Measurements from ENCODE around the gene VN1R2. TPM values are rescaled to one million over a fixed set of nuclear protein-coding genes. Genes with fewer than 3 reads are reported as not detected.
"Not testable (repeated sequence)": the region's sequence is repeated elsewhere in the genome, so short reads cannot be mapped to it uniquely, and the experiment has no call there.

The VN1R2 gene, protein sequence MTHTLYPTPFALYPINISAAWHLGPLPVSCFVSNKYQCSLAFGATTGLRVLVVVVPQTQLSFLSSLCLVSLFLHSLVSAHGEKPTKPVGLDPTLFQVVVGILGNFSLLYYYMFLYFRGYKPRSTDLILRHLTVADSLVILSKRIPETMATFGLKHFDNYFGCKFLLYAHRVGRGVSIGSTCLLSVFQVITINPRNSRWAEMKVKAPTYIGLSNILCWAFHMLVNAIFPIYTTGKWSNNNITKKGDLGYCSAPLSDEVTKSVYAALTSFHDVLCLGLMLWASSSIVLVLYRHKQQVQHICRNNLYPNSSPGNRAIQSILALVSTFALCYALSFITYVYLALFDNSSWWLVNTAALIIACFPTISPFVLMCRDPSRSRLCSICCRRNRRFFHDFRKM
- not detected for total RNA-seq

DNA sequence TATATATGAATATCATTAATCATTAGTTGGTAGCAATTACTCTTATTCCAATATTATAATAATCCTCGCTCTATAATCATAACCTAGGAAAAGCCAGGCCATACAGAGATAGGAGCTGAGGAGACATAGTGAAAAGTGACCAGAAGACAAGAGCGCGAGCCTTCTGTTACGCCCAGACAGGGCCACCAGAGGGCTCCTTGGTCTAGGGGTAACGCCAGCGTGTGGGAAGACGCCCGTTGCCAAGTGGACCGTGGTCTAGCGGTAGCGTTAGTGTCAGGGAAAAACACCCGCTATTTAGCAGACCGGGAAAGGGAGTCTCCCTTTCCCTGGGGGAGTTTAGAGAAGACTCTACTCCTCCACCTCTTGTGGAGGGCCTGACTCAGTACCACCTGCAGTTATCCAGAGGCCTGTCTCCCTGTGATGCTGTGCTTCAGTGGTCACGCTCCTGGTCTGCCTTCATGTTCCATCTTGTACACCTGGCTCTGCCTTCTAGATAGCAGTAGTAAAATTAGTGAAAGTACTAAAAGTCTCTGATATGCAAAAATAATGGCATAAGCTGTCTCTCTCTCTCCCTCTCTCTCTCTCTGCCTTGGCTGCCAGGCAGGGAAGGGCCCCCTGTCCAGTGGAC, at the start of gene VN1R2:
TSS of gene VN1R2 (plus strand) at position 578 of the 628 bp plus-strand sequence. CDS start 84 bp downstream, outside the sequence.
- H3K4me1 Mint-ChIP-seq (ENCODE audit: low read depth); H3K4me3 Mint-ChIP-seq; POLR2A ChIA-PET; H3K27ac Mint-ChIP-seq; H3K27me3 Mint-ChIP-seq; CTCF ChIA-PET; DNase-seq: not testable (repeated sequence)
- intact Hi-C loops (cut with micrococcal nuclease), result loop anchor here (5.0 to 10.0 kb wide), 3 partner anchors 61 to 193 kb away; partner anchors contain the start of gene ZNF765
- peaks cover 18% of the 10 kb centered on the region for H3K36me3 Mint-ChIP-seq
- peaks cover 39% of the 10 kb centered on the region for H3K9me3 Mint-ChIP-seq

DNA sequence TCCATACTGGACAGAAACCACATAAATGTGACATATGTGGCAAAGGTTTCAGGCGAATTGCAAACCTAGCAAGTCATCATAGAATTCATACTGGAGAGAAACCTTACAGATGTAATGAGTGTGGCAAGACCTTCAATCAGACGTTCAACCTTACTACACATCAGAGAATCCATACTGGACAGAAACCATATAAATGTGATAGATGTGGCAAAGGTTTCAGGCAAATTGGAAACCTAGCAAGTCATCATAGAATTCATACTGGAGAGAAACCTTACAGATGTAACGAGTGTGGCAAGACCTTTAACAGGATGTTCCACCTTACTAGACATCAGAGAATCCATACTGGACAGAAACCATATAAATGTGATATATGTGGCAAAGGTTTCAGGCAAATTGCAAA, 46.5 kb upstream of the VN1R2 start:
- peaks cover 93% of the 10 kb centered on the region for H3K9me3 Mint-ChIP-seq
- H3K36me3 Mint-ChIP-seq, result peaks cover 86% of the 10 kb centered on the region
- CTCF ChIA-PET; H3K4me1 Mint-ChIP-seq (ENCODE audit: low read depth); H3K27me3 Mint-ChIP-seq; DNase-seq; POLR2A ChIA-PET; H3K27ac Mint-ChIP-seq; H3K4me3 Mint-ChIP-seq; intact Hi-C loops (cut with micrococcal nuclease): not testable (repeated sequence)

- Mint-ChIP-seq H3K27me3 (no peaks in the 10 kb centered on the region), H3K4me3 (no peak overlapping the region), H3K27ac (no peak overlapping the region), H3K4me1 (ENCODE audit: low read depth) (no peaks in the 10 kb centered on the region), H3K36me3 (peaks cover 77% of the 10 kb centered on the region), H3K9me3 (peaks cover 88% of the 10 kb centered on the region)
- CTCF ChIA-PET, result no interaction called here
- DNase-seq, result no peak
- intact Hi-C loops (cut with micrococcal nuclease), result no loop called here
- POLR2A ChIA-PET, result no interaction called here
Measured at GRCh38 chr19:53212703-53213320, 45.3 kb upstream of the VN1R2 start.

- H3K9me3 Mint-ChIP-seq, result peaks cover 70% of the 10 kb centered on the region
- peaks cover 37% of the 10 kb centered on the region for H3K36me3 Mint-ChIP-seq
- intact Hi-C loops (cut with micrococcal nuclease); CTCF ChIA-PET; POLR2A ChIA-PET; DNase-seq; H3K27ac Mint-ChIP-seq; H3K4me1 Mint-ChIP-seq (ENCODE audit: low read depth); H3K4me3 Mint-ChIP-seq; H3K27me3 Mint-ChIP-seq: not testable (repeated sequence)
Measured at GRCh38 chr19:53222716-53223115, 35.4 kb upstream of the VN1R2 start.

DNA sequence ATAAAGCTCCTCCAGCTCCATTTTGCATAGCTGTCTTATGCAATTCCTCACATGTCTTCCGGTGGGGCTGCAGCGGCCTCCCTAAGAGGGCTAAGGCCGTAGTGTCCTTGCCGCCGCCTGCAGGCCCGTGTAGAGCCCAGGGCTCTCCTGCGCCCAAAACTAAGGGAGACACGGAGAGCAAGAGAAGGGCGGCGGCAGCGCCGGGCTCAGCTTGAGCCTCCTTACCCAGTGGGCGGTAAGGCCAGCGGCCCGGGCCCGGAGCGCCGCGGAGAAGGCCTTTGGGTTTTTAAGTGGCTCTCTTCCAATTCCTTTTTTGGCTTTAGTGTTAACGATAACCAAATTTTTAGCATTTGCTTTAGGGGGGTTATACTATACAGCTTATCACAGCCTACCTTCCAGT, 33.5 kb upstream of the VN1R2 start:
- peaks cover 36% of the 10 kb centered on the region for H3K36me3 Mint-ChIP-seq
- POLR2A ChIA-PET, result no interaction called here
- no peaks in the 10 kb centered on the region for H3K27me3 Mint-ChIP-seq
- CTCF ChIA-PET, result no interaction called here
- no peak overlapping the region for H3K4me3 Mint-ChIP-seq
- intact Hi-C loops (cut with micrococcal nuclease), result no loop called here
- peaks cover 65% of the 10 kb centered on the region for H3K9me3 Mint-ChIP-seq
- no peak for DNase-seq
- H3K27ac Mint-ChIP-seq, result no peak overlapping the region
- no peaks in the 10 kb centered on the region for H3K4me1 Mint-ChIP-seq (ENCODE audit: low read depth)

GRCh38 chr19:53237114-53237777, 20.8 kb upstream of the VN1R2 start:
- no peak overlapping the region for H3K4me3 Mint-ChIP-seq
- ChIA-PET POLR2A (no interaction called here), CTCF (no interaction called here)
- peaks cover 85% of the 10 kb centered on the region for H3K9me3 Mint-ChIP-seq
- H3K36me3 Mint-ChIP-seq, result peaks cover 68% of the 10 kb centered on the region
- H3K27me3 Mint-ChIP-seq, result no peaks in the 10 kb centered on the region
- DNase-seq, result no peak
- H3K4me1 Mint-ChIP-seq (ENCODE audit: low read depth), result no peaks in the 10 kb centered on the region
- H3K27ac Mint-ChIP-seq, result no peak overlapping the region
- intact Hi-C loops (cut with micrococcal nuclease), result no loop called here

DNA sequence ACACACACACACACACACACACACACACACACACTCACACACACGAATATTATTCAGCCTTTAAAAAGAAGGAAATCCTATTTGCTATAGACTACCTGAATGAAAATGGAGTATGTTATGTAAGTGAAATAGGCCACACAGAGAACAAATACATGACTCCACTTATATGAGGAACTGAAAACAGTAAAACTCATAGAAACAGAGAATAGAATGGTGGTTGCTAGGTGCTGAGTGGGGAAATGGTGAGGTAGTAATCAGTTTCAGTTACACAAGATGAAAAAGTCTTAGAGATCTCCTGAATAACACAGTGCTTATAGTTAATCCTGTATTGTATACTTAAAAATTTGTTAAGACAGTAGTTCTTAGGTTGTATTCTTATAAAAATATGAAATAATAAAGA, 11.6 kb upstream of the VN1R2 start:
- Mint-ChIP-seq H3K4me1 (ENCODE audit: low read depth) (no peaks in the 10 kb centered on the region), H3K27me3 (no peaks in the 10 kb centered on the region), H3K27ac (no peak overlapping the region), H3K4me3 (no peak overlapping the region), H3K9me3 (peaks cover 80% of the 10 kb centered on the region), H3K36me3 (peaks cover 83% of the 10 kb centered on the region)
- CTCF ChIA-PET, result no interaction called here
- no peak for DNase-seq
- intact Hi-C loops (cut with micrococcal nuclease), result no loop called here
- POLR2A ChIA-PET, result no interaction called here

GRCh38 chr19:53254411-53255341, 3.4 kb upstream of the VN1R2 start, which contains the start of gene ZNF677:
Gene ZNF677 (minus strand): TSS chr19:53254873. CDS start chr19:53251550, 3,323 bp downstream.
- peak; percentile 90 for DNase-seq
- ChIA-PET CTCF (no interaction called here), POLR2A (no interaction called here)
- Mint-ChIP-seq H3K27ac (no peak within 1 kb of the TSS), H3K27me3 (no peaks in the 10 kb centered on the region), H3K4me3 (peak within 1 kb of the TSS; percentile 78), H3K9me3 (peaks cover 51% of the 10 kb centered on the region), H3K36me3 (peaks cover 43% of the 10 kb centered on the region), H3K4me1 (ENCODE audit: low read depth) (peaks cover 10% of the 10 kb centered on the region)
- intact Hi-C loops (cut with micrococcal nuclease), result loop anchor here (2.0 to 10.0 kb wide), 4 partner anchors 57 to 190 kb away; partner anchors contain the start of genes ZNF765 and ZNF845

GRCh38 chr19:53267623-53268022, 9.5 kb downstream of the VN1R2 start, which contains the start of gene VN1R4:
Gene VN1R4 (minus strand): TSS chr19:53267723. CDS start chr19:53267665, 58 bp downstream.
- H3K27ac Mint-ChIP-seq; H3K4me3 Mint-ChIP-seq; intact Hi-C loops (cut with micrococcal nuclease); H3K27me3 Mint-ChIP-seq; DNase-seq; CTCF ChIA-PET; POLR2A ChIA-PET; H3K4me1 Mint-ChIP-seq (ENCODE audit: low read depth): not testable (repeated sequence)
- Mint-ChIP-seq H3K9me3 (peaks cover 43% of the 10 kb centered on the region), H3K36me3 (peaks cover 15% of the 10 kb centered on the region)

DNA sequence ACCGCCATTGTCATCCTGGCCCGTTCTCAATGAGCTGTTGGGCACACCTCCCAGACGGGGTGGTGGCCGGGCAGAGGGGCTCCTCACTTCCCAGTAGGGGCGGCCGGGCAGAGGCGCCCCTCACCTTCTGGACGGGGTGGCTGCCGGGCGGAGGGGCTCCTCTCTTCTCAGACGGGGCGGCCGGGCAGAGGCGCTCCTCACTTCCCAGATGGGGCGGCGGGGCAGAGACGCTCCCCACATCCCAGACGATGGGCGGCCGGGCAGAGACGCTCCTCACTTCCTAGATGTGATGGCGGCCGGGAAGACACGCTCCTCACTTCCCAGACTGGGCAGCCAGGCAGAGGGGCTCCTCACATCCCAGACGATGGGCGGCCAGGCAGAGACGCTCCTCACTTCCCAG, 11.8 kb downstream of the VN1R2 start:
- CTCF ChIA-PET; H3K27me3 Mint-ChIP-seq; intact Hi-C loops (cut with micrococcal nuclease); POLR2A ChIA-PET; H3K27ac Mint-ChIP-seq; H3K4me1 Mint-ChIP-seq (ENCODE audit: low read depth); DNase-seq; H3K4me3 Mint-ChIP-seq: not testable (repeated sequence)
- Mint-ChIP-seq H3K36me3 (peaks cover 13% of the 10 kb centered on the region), H3K9me3 (peaks cover 42% of the 10 kb centered on the region)

GRCh38 chr19:53272044-53272443, 14.0 kb downstream of the VN1R2 start:
- intact Hi-C loops (cut with micrococcal nuclease), result no loop called here
- H3K9me3 Mint-ChIP-seq, result peaks cover 31% of the 10 kb centered on the region
- DNase-seq, result no peak
- H3K27me3 Mint-ChIP-seq, result peaks cover 5% of the 10 kb centered on the region
- POLR2A ChIA-PET, result no interaction called here
- no peak overlapping the region for H3K4me3 Mint-ChIP-seq
- CTCF ChIA-PET, result no interaction called here
- no peak overlapping the region for H3K27ac Mint-ChIP-seq
- H3K36me3 Mint-ChIP-seq, result peaks cover 11% of the 10 kb centered on the region
- no peaks in the 10 kb centered on the region for H3K4me1 Mint-ChIP-seq (ENCODE audit: low read depth)

All from activated CD4-positive, alpha-beta memory T cell treated with anti-CD3 and anti-CD28 coated beads for 36 hours (primary cell).